ENCODE results near the gene ACTG1. TPM values are rescaled to one million over a fixed set of nuclear protein-coding genes. Genes with fewer than 3 reads are reported as not detected.

The ACTG1 gene
- total and polyA plus RNA-seq, 9 of the 15 experiments (the other 6 are each of a cell fraction or from before 2014, with no cell fraction given) = 224 to 1,775 (median 568) TPM

DNA sequence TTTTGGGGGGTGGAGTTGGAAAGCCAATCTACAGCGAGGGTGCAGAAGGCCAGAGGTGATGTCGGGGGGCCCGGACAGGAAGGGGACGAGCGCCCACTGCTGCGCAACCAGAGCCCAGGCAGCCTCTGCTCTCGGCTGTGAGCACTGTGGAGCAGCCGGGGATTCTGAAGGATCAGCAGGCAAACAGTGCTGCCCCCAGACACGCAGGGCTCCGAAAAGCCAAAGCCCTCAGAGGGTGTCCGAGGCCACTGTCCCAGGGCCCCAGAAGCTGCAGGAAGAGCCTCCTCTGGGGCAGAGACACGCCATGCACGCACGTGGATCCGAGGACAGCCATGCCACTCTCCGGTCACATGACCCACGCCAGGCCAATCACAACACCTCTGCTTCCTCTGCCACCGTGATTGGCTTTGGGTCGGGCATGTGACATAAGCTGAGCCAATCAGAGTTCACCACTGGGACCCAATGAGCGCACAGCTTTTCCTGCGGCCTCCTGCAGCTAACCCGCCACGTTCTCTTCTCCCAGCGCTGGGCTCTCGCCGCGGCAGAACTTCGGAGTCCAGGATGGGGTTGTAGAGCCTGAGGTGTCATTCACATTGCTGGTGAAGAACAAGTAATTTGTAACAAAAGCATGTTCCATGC, 40.7 kb downstream of the ACTG1 start (continued):
- TF ChIP-seq MTA2 (IDR thresholded peaks at IDR 0.05; ENCODE audit: low read depth) = no peak
- TF ChIP-seq RAD21 (CRISPR knock-in tag; conservative IDR thresholded peaks at IDR 0.05 in 1 of 2, IDR thresholded peaks at IDR 0.05 in 1 of 2) = peak; percentile 90
- 0 out of 2 replicates have a peak, but pooled peaks have one; percentile 66 for TF ChIP-seq ZNF124 (CRISPR knock-in tag; IDR thresholded peaks at IDR 0.05)
- TF ChIP-seq ASH1L (IDR thresholded peaks at IDR 0.05; ENCODE audit: borderline replicate concordance, low read depth, partially characterized antibody) = peak; percentile 91
- TF ChIP-seq, protein P1, sequence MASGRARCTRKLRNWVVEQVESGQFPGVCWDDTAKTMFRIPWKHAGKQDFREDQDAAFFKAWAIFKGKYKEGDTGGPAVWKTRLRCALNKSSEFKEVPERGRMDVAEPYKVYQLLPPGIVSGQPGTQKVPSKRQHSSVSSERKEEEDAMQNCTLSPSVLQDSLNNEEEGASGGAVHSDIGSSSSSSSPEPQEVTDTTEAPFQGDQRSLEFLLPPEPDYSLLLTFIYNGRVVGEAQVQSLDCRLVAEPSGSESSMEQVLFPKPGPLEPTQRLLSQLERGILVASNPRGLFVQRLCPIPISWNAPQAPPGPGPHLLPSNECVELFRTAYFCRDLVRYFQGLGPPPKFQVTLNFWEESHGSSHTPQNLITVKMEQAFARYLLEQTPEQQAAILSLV (tag; IDR thresholded peaks at IDR 0.05) = 0 out of 2 replicates have a peak, but pooled peaks have one; percentile 33
- TF ChIP-seq HCFC1 (IDR thresholded peaks at IDR 0.05; ENCODE audit: low read depth, low read length) = peak; percentile 44; the same call in 1 of the 2 replicates
- peak; percentile 97; the same call in 1 of the 2 replicates for TF ChIP-seq NKRF (IDR thresholded peaks at IDR 0.05; ENCODE audit: borderline replicate concordance)
- peak; percentile 24; the same call in 1 of the 2 replicates for TF ChIP-seq CC2D1A (IDR thresholded peaks at IDR 0.05)
- peak; percentile 89; the same call in 1 of the 2 replicates for TF ChIP-seq ZNF224 (CRISPR knock-in tag; IDR thresholded peaks at IDR 0.05)
- peak; percentile 96; the same call in 1 of the 2 replicates for TF ChIP-seq HDAC2 (IDR thresholded peaks at IDR 0.05)
- TF ChIP-seq KHSRP (IDR thresholded peaks at IDR 0.05) = no peak
- no peak for TF ChIP-seq ESRRB (CRISPR knock-in tag; IDR thresholded peaks at IDR 0.05; ENCODE audit: borderline replicate concordance)
- peak; percentile 65 for TF ChIP-seq SP1 (CRISPR knock-in tag; IDR thresholded peaks at IDR 0.05)
- TF ChIP-seq, protein P2, sequence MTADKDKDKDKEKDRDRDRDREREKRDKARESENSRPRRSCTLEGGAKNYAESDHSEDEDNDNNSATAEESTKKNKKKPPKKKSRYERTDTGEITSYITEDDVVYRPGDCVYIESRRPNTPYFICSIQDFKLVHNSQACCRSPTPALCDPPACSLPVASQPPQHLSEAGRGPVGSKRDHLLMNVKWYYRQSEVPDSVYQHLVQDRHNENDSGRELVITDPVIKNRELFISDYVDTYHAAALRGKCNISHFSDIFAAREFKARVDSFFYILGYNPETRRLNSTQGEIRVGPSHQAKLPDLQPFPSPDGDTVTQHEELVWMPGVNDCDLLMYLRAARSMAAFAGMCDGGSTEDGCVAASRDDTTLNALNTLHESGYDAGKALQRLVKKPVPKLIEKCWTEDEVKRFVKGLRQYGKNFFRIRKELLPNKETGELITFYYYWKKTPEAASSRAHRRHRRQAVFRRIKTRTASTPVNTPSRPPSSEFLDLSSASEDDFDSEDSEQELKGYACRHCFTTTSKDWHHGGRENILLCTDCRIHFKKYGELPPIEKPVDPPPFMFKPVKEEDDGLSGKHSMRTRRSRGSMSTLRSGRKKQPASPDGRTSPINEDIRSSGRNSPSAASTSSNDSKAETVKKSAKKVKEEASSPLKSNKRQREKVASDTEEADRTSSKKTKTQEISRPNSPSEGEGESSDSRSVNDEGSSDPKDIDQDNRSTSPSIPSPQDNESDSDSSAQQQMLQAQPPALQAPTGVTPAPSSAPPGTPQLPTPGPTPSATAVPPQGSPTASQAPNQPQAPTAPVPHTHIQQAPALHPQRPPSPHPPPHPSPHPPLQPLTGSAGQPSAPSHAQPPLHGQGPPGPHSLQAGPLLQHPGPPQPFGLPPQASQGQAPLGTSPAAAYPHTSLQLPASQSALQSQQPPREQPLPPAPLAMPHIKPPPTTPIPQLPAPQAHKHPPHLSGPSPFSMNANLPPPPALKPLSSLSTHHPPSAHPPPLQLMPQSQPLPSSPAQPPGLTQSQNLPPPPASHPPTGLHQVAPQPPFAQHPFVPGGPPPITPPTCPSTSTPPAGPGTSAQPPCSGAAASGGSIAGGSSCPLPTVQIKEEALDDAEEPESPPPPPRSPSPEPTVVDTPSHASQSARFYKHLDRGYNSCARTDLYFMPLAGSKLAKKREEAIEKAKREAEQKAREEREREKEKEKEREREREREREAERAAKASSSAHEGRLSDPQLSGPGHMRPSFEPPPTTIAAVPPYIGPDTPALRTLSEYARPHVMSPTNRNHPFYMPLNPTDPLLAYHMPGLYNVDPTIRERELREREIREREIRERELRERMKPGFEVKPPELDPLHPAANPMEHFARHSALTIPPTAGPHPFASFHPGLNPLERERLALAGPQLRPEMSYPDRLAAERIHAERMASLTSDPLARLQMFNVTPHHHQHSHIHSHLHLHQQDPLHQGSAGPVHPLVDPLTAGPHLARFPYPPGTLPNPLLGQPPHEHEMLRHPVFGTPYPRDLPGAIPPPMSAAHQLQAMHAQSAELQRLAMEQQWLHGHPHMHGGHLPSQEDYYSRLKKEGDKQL (CRISPR knock-in tag; IDR thresholded peaks at IDR 0.05; ENCODE audit: borderline replicate concordance) = no peak
- peak; percentile 81 for TF ChIP-seq POLR2G (IDR thresholded peaks at IDR 0.05; ENCODE audit: low read depth, low read length)
- no peak for TF ChIP-seq ZHX1 (conservative IDR thresholded peaks at IDR 0.05; ENCODE audit: low read length)
- TF ChIP-seq CHD2 (IDR thresholded peaks at IDR 0.05; ENCODE audit: low read depth, low read length) = peak; percentile 68

Measured in K562 (cell line).